IPS-15b (cell line): ENCODE data around the gene PCGF1.

Source experiments
- H3K27me3 ChIP-seq: one replicate; pipeline ENCODE4 v1.6.1; 2013; ENCODE audit warnings: low read length; ENCODE audit not compliant: control insufficient read depth, insufficient read depth
- H3K36me3 ChIP-seq: one replicate; pipeline ENCODE4 v1.6.1; 2013; ENCODE audit warnings: low read length; ENCODE audit not compliant: control insufficient read depth, insufficient read depth
- H3K4me1 ChIP-seq: one replicate; pipeline ENCODE4 v1.6.1; 2013; ENCODE audit warnings: mild to moderate bottlenecking, low read length; ENCODE audit not compliant: control insufficient read depth, insufficient read depth
- H3K4me3 ChIP-seq: one replicate; pipeline ENCODE4 v1.5.1; 2013; ENCODE audit warnings: low read depth, low read length
- H3K9ac ChIP-seq: one replicate; pipeline ENCODE4 v1.6.1; 2013; ENCODE audit warnings: low read depth, mild to moderate bottlenecking, low read length
- H3K9me3 ChIP-seq: one replicate; pipeline ENCODE4 v1.6.1; 2013; ENCODE audit warnings: mild to moderate bottlenecking, low read length; ENCODE audit not compliant: control insufficient read depth, insufficient read depth

Gene PCGF1

GRCh38 chr2:74499940-74500577, 7.4 kb downstream of the PCGF1 start:
- H3K4me1 ChIP-seq = no peaks in the 10 kb centered on the region
- no peaks in the 10 kb centered on the region for H3K36me3 ChIP-seq
- H3K27me3 ChIP-seq = peaks cover 100% of the 10 kb centered on the region
- no peak overlapping the region for H3K9ac ChIP-seq
- peak overlapping the region; percentile 41 for H3K4me3 ChIP-seq
- H3K9me3 ChIP-seq = no peaks in the 10 kb centered on the region

GRCh38 chr2:74499267-74499939, 8.1 kb downstream of the PCGF1 start, which contains the start of gene LBX2:
Gene LBX2, minus strand, starts transcription at chr2:74499603. Its CDS starts 66 bp downstream, at chr2:74499537.
- Histone ChIP-seq H3K4me3 (peak within 1 kb of the TSS; percentile 45), H3K9ac (no peak within 1 kb of the TSS), H3K27me3 (peaks cover 94% of the 10 kb centered on the region), H3K36me3 (no peaks in the 10 kb centered on the region), H3K9me3 (no peaks in the 10 kb centered on the region), H3K4me1 (no peaks in the 10 kb centered on the region)

- Histone ChIP-seq H3K4me1 (no peaks in the 10 kb centered on the region), H3K9ac (no peak overlapping the region), H3K4me3 (peak overlapping the region; percentile 45), H3K27me3 (peaks cover 87% of the 10 kb centered on the region), H3K9me3 (no peaks in the 10 kb centered on the region), H3K36me3 (peaks cover 5% of the 10 kb centered on the region)
Observed at GRCh38 chr2:74498500-74499266, 8.8 kb downstream of the PCGF1 start.

GRCh38 chr2:74497777-74498499, 9.6 kb downstream of the PCGF1 start:
- peaks cover 80% of the 10 kb centered on the region for H3K27me3 ChIP-seq
- H3K4me1 ChIP-seq = no peaks in the 10 kb centered on the region
- peak overlapping the region; percentile 45 for H3K4me3 ChIP-seq
- H3K9me3 ChIP-seq = no peaks in the 10 kb centered on the region
- H3K36me3 ChIP-seq = peaks cover 12% of the 10 kb centered on the region
- H3K9ac ChIP-seq = no peak overlapping the region

- Histone ChIP-seq H3K9me3 (no peaks in the 10 kb centered on the region), H3K36me3 (peaks cover 15% of the 10 kb centered on the region), H3K4me3 (peak overlapping the region; percentile 45), H3K27me3 (peaks cover 72% of the 10 kb centered on the region), H3K4me1 (no peaks in the 10 kb centered on the region), H3K9ac (no peak overlapping the region)
Observed at GRCh38 chr2:74496997-74497776, 10.3 kb downstream of the PCGF1 start.

- Histone ChIP-seq H3K9me3 (no peaks in the 10 kb centered on the region), H3K4me1 (no peaks in the 10 kb centered on the region), H3K4me3 (no peak overlapping the region), H3K36me3 (peaks cover 30% of the 10 kb centered on the region), H3K27me3 (peaks cover 55% of the 10 kb centered on the region), H3K9ac (no peak overlapping the region)
Observed at GRCh38 chr2:74495440-74495839, 12.1 kb downstream of the PCGF1 start.

GRCh38 chr2:74493546-74493945, 13.9 kb downstream of the PCGF1 start:
- H3K36me3 ChIP-seq = peaks cover 34% of the 10 kb centered on the region
- H3K4me1 ChIP-seq = no peaks in the 10 kb centered on the region
- H3K9ac ChIP-seq = no peak overlapping the region
- no peaks in the 10 kb centered on the region for H3K9me3 ChIP-seq
- H3K4me3 ChIP-seq = no peak overlapping the region
- H3K27me3 ChIP-seq = peaks cover 36% of the 10 kb centered on the region

GRCh38 chr2:74491648-74492544, 15.6 kb downstream of the PCGF1 start:
- Histone ChIP-seq H3K36me3 (peaks cover 34% of the 10 kb centered on the region), H3K4me3 (no peak overlapping the region), H3K4me1 (no peaks in the 10 kb centered on the region), H3K9ac (no peak overlapping the region), H3K27me3 (peaks cover 19% of the 10 kb centered on the region), H3K9me3 (no peaks in the 10 kb centered on the region)

GRCh38 chr2:74489906-74490305, 17.6 kb downstream of the PCGF1 start:
- Histone ChIP-seq H3K4me3 (no peak overlapping the region), H3K4me1 (no peaks in the 10 kb centered on the region), H3K9ac (no peak overlapping the region), H3K36me3 (peaks cover 36% of the 10 kb centered on the region), H3K9me3 (no peaks in the 10 kb centered on the region), H3K27me3 (no peaks in the 10 kb centered on the region)

- Histone ChIP-seq H3K27me3 (no peaks in the 10 kb centered on the region), H3K4me3 (no peak overlapping the region), H3K9me3 (no peaks in the 10 kb centered on the region), H3K36me3 (peaks cover 33% of the 10 kb centered on the region), H3K9ac (no peak overlapping the region), H3K4me1 (no peaks in the 10 kb centered on the region)
Observed at GRCh38 chr2:74488643-74489481, 18.6 kb downstream of the PCGF1 start.
